SHP77 (cell line): Measurements from ENCODE around the gene DPH6.
"Not testable (repeated sequence)": the region's sequence is repeated elsewhere in the genome, so short reads cannot be mapped to it uniquely, and the experiment has no call there.

Experiments used
- DNase-seq, 2 experiments: peaks; one replicate each; lab custom pipeline; 2025; lab: John Stamatoyannopoulos, UW

Gene DPH6

DNA sequence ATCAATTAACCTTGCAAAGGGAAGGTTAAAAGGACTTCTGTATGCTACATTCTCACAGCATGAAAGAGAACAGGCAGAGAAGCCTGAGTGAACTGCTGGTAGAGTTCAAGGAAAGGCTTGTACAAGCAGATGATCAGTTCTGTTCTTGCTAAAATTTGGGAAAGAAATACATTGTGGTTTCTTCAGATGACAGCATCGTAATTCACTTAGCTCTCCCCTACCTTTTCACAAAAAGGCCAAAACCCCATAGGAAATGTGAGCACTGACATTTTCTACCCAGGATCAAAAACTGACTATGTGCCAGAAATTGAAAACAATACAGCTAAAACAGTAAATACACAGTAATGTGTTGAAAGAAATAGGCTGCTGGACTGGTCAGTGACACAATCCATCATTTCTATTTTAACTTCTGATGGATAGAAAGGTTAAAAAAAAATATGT, 216.4 kb downstream of the DPH6 start:
- no peak for DNase-seq

DNA sequence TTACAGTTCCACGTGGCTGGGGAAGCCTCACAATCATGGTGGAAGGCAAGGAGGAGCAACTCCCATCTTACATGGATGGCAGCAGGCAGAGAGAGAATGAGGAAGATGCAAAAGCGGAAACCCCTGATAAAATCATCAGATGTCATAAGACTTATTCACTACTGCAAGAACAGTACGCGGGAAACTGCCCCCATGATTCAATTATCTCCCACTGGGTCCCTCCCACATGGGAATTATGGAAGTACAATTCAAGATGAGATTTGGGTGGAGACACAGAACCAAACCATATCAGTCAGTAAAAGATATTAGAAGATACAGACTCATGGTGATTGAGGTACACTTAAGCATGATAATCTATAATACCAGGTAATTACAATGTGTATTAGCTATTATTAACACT, 217.1 kb downstream of the DPH6 start:
- not testable (repeated sequence) for DNase-seq

DNA sequence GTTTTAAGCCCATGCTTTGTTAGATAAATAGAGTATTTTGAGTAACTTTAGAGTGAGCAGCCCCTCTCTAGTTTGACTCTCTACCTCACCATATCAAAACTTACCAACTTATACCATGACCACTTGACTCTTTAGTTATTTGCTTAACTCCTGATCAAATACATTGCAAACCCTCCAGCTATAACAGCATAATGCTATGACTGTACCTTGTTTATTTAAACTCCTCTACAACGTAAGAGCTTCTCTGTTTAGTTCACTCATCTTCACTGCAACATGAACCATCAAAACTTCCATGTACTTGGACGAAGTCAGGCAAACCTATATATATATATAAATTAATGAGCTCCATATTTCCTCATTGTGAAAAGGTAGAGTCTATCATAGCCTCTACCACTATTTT, 218.2 kb downstream of the DPH6 start:
- no peak for DNase-seq

DNA sequence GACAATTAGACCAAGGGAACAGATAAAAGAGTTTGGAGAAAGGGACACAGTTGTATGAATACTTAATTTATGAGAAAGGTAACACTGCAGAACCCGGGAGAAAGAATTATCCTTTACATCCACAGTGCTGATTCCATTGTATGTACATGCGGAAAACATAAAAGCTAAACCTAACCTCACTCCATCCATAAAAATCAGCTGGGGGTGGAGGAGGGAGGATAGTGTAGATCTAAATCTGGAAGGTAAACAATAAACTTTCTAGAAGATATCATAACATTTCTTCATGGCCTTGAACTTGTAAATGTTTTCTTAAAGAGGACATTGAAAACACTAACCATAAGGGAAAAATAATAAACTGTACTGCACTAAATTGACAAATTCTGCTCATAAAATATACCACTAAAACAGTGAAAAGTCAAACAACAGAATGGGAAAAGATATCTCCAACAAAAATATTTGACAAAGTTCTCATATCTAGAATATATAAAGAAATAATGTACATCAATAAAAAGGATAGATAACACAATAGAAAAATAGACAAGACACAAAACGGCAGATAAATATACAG, 220.5 kb downstream of the DPH6 start:
- no peak for DNase-seq

DNA sequence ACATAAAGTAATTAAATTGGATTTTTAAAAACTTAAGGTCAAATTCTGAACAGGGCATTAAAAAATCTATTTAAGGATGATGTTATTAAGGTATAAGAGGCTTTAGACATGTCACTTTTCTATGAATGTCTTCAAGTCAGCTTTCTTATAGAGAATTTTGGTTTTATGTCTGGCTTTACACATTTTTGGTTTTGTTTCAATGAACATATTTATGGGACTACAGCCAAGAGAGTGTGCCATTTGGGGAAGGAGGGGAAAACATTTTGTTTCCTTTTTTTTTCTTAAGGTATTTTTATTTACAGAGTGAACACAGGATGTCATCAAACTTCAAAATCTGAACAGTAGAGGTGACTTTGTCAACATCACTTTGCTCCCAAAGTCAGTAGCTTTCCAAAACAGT, 222.8 kb downstream of the DPH6 start:
- DNase-seq, result no peak

DNA sequence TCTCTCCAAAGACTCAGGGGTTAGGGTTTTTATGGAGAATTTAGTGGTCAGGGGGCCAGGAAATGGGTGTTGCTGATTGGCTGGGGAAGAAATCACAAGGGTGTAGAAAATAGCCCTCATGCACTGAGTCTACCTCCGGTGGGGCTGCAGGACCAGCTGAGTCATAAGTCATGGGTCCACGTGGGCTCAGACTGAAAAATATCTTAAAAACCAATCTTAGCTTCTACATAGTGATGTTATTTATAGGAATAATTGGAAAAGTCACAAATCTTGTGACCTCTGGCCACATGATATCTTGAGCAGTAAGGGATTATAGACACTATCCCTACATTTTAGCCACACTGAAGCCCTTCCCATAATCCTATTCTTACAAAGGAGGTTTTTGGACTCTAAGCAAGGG, 224.0 kb downstream of the DPH6 start:
- DNase-seq, result no peak

DNA sequence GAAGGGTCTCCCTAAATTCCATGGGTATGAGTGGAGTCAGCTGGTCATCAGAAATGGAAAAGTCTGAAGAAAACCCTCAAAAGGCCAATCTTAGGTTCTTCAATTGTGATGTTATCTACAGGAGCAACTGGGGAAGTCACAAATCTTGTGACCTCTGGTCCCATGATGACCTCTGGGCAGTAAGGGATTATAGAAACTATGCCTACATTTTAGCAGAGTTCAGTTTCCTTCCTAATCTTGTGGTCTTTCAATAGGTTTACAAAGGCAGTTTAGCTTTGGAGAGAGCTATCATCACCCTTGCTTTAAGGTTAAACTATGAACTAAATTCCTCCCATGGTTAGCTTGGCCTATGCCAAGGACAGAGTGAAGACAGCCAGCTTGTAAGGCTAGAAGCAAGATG, 225.1 kb downstream of the DPH6 start:
- DNase-seq, result no peak
